ENCODE results near the gene ADAMTS20.

- TF ChIP-seq MEF2B (IDR thresholded peaks at IDR 0.05; ENCODE audit: partially characterized antibody, poor library complexity, severe bottlenecking) (peak; percentile 15), NRF1 (conservative IDR thresholded peaks at IDR 0.05; ENCODE audit: low read depth, low read length) (no peak), EZH2 (IDR thresholded peaks at IDR 0.05; ENCODE audit: borderline replicate concordance, control insufficient read depth, low read depth, low read length) (no peak), CTCF (IDR thresholded peaks at IDR 0.05 in 2 of 3, conservative IDR thresholded peaks at IDR 0.05 in 1 of 3; ENCODE audit: control insufficient read depth in 2 of 3, extremely low read depth in 1 of 3, insufficient read depth in 1 of 3, low read depth in 3 of 3, low read length in 3 of 3) (peak; percentile 56 to 70 (median 57)), CHD2 (IDR thresholded peaks at IDR 0.05; ENCODE audit: borderline replicate concordance, low read depth, low read length) (no peak), RAD21 (IDR thresholded peaks at IDR 0.05; ENCODE audit: insufficient read depth, low read depth, low read length) (peak; percentile 82), TAF1 (IDR thresholded peaks at IDR 0.05; ENCODE audit: borderline replicate concordance, low read depth, low read length) (no peak), SREBF2 (IDR thresholded peaks at IDR 0.05; ENCODE audit: low read length) (no peak), ZNF384 (IDR thresholded peaks at IDR 0.05; ENCODE audit: borderline replicate concordance, low read depth, low read length) (no peak), ZNF24 (IDR thresholded peaks at IDR 0.05) (no peak), POLR2AphosphoS5 (IDR thresholded peaks at IDR 0.05; ENCODE audit: low read length) (no peak), ESRRA (IDR thresholded peaks at IDR 0.05; ENCODE audit: low read length) (peak; percentile 47; the same call in 1 of the 2 replicates)
Observed at GRCh38 chr12:43338848-43339526, 213.0 kb downstream of the ADAMTS20 start.

All from GM12878 (cell line).